T1000 (cell line): ENCODE data around the gene GALNT9.
"Not testable (repeated sequence)": the region's sequence is repeated elsewhere in the genome, so short reads cannot be mapped to it uniquely, and the experiment has no call there.

Experiments
- DNase-seq: peaks from one replicate; lab custom pipeline; 2025; ENCODE audit warnings: mixed read lengths; lab: John Stamatoyannopoulos, UW

Gene GALNT9

GRCh38 chr12:132278401-132279183 is 50.8 kb downstream of the GALNT9 start:
- DNase-seq, result no peak

GRCh38 chr12:132277949-132278348 is 51.4 kb downstream of the GALNT9 start:
- no peak for DNase-seq

GRCh38 chr12:132277374-132277941 is 51.9 kb downstream of the GALNT9 start:
- no peak for DNase-seq

- no peak for DNase-seq
Observed at GRCh38 chr12:132276827-132277373, 52.5 kb downstream of the GALNT9 start.

- DNase-seq, result no peak
Observed at GRCh38 chr12:132276066-132276826, 53.1 kb downstream of the GALNT9 start.

GRCh38 chr12:132275631-132276030 is 53.8 kb downstream of the GALNT9 start:
- no peak for DNase-seq

GRCh38 chr12:132275110-132275531 is 54.3 kb downstream of the GALNT9 start:
- DNase-seq, result no peak

- no peak for DNase-seq
Observed at GRCh38 chr12:132273992-132274334, 55.4 kb downstream of the GALNT9 start.

- no peak for DNase-seq
Observed at GRCh38 chr12:132272711-132273110, 56.7 kb downstream of the GALNT9 start.

- no peak for DNase-seq
Observed at GRCh38 chr12:132271755-132272092, 57.7 kb downstream of the GALNT9 start.

- no peak for DNase-seq
Observed at GRCh38 chr12:132270969-132271754, 58.2 kb downstream of the GALNT9 start.

- DNase-seq, result no peak
Observed at GRCh38 chr12:132270516-132270915, 58.9 kb downstream of the GALNT9 start.

- DNase-seq, result no peak
Observed at GRCh38 chr12:132269271-132269968, 60.0 kb downstream of the GALNT9 start.

- DNase-seq, result no peak
Observed at GRCh38 chr12:132268674-132269073, 60.7 kb downstream of the GALNT9 start.

- no peak for DNase-seq
Observed at GRCh38 chr12:132267873-132268272, 61.5 kb downstream of the GALNT9 start.

GRCh38 chr12:132266802-132267201 is 62.6 kb downstream of the GALNT9 start:
- DNase-seq, result no peak

- DNase-seq, result no peak
Observed at GRCh38 chr12:132266370-132266769, 63.0 kb downstream of the GALNT9 start.

GRCh38 chr12:132265822-132266221 is 63.6 kb downstream of the GALNT9 start:
- DNase-seq, result not testable (repeated sequence)

- DNase-seq, result no peak
Observed at GRCh38 chr12:132265056-132265800, 64.2 kb downstream of the GALNT9 start.
